ENCODE measurements around the gene DTX3L. TPM values are rescaled to one million over a fixed set of nuclear protein-coding genes. Genes with fewer than 3 reads are reported as not detected.

The DTX3L gene
- total and polyA plus RNA-seq, 2 experiments from 2014 or later: 10.6 to 27.2 TPM

DNA sequence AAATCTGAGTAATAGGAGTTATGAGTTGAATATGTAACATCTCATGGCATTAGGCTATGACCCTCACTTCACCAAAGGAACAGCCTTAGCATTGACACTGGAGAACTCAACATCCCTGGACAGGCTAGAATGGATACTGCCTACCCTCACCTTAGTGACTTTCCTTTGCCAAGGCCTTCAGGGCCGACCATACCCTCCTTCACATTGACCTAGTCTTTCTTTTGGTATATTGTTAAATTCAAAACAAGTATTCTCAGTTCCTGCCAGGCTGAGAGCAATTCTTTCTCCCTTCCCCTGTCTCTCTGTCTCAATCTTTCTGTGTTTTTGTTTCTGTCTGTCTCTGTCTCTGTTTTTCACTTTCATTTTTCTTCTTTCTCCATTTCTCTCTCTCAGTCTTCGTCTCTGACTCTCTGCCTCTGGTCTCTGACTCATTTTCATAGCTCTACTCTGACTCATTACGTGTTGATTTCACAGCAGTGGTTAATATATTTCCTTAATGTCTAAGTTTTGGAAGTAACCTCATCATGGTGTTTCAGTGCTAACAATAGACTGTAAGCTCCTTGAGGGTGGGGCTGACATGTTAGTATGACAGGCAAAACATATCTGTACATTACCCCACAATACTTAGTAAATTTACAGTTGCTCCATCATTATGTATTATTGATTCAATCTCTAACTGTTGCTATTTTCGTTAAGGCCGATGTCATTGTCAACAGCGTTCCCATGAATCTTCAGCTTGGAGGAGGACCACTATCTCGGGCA is 45.8 kb downstream of the DTX3L start:
- H4K20me1 ChIP-seq (ENCODE audit: insufficient read depth, poor library complexity, severe bottlenecking): no peaks in the 10 kb centered on the region
- H3K27me3 ChIP-seq: no peaks in the 10 kb centered on the region
- 88% methylated on average over 7 of the region's 7 CpGs for WGBS (ENCODE audit: low lambda C conversion rate, missing lambda C conversion rate)
- peak overlapping the region; percentile 33 for H3K27ac ChIP-seq
- no peak overlapping the region for H2AFZ ChIP-seq
- no peak overlapping the region for H3K4me2 ChIP-seq
- no peaks in the 10 kb centered on the region for H3K79me2 ChIP-seq
- DNase-seq (ENCODE audit: low spot score): no peak
- no peaks in the 10 kb centered on the region for H3K4me1 ChIP-seq (ENCODE audit: insufficient read depth)
- no peaks in the 10 kb centered on the region for H3K9me3 ChIP-seq (ENCODE audit: low read depth)
- H3K36me3 ChIP-seq (replicated peaks; ENCODE audit: insufficient read depth, low read depth): no peaks in the 10 kb centered on the region
- H3K9me2 ChIP-seq (replicated peaks; ENCODE audit: insufficient read depth): no peaks in the 10 kb centered on the region
- no peak overlapping the region for H3K4me3 ChIP-seq
- TF ChIP-seq EZH2phosphoT487 (IDR thresholded peaks at IDR 0.05; ENCODE audit: low read depth, severe bottlenecking, unreplicated experiment): no peak
- no peak for TF ChIP-seq EZH2 (IDR thresholded peaks at IDR 0.05; ENCODE audit: borderline replicate concordance)
- TF ChIP-seq, protein P1, sequence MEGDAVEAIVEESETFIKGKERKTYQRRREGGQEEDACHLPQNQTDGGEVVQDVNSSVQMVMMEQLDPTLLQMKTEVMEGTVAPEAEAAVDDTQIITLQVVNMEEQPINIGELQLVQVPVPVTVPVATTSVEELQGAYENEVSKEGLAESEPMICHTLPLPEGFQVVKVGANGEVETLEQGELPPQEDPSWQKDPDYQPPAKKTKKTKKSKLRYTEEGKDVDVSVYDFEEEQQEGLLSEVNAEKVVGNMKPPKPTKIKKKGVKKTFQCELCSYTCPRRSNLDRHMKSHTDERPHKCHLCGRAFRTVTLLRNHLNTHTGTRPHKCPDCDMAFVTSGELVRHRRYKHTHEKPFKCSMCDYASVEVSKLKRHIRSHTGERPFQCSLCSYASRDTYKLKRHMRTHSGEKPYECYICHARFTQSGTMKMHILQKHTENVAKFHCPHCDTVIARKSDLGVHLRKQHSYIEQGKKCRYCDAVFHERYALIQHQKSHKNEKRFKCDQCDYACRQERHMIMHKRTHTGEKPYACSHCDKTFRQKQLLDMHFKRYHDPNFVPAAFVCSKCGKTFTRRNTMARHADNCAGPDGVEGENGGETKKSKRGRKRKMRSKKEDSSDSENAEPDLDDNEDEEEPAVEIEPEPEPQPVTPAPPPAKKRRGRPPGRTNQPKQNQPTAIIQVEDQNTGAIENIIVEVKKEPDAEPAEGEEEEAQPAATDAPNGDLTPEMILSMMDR (IDR thresholded peaks at IDR 0.05; ENCODE audit: poor library complexity): no peak

DNA sequence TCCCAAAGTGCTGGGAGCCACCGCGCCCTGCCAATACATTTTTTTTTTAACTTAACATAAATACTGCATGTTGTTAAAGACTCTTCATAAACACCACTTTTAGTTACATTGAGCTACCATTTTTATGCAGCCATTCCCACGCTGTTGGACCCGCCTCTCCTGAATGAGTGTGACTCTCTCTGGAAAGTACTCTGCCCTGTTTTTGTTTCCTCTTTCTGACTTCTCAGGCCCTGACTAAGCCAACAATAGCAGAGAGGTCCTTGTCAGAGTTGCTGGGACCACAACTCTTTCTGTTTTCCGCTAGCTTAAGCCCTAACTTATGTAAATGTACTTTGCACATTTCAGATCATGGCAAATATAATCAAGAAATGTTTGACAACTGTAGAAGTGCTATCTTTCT is 48.6 kb downstream of the DTX3L start:
- Histone ChIP-seq H3K79me2 (no peaks in the 10 kb centered on the region), H3K4me1 (ENCODE audit: insufficient read depth) (no peaks in the 10 kb centered on the region), H3K9me3 (ENCODE audit: low read depth) (no peaks in the 10 kb centered on the region), H4K20me1 (ENCODE audit: insufficient read depth, poor library complexity, severe bottlenecking) (no peaks in the 10 kb centered on the region), H3K27ac (no peak overlapping the region), H3K4me2 (no peak overlapping the region), H2AFZ (no peak overlapping the region), H3K36me3 (replicated peaks; ENCODE audit: insufficient read depth, low read depth) (no peaks in the 10 kb centered on the region), H3K27me3 (no peaks in the 10 kb centered on the region), H3K9me2 (replicated peaks; ENCODE audit: insufficient read depth) (no peaks in the 10 kb centered on the region), H3K4me3 (no peak overlapping the region)
- TF ChIP-seq EZH2 (IDR thresholded peaks at IDR 0.05; ENCODE audit: borderline replicate concordance) (no peak), EZH2phosphoT487 (IDR thresholded peaks at IDR 0.05; ENCODE audit: low read depth, severe bottlenecking, unreplicated experiment) (no peak)
- TF ChIP-seq, protein P1 (IDR thresholded peaks at IDR 0.05; ENCODE audit: poor library complexity): no peak
- no peak for DNase-seq (ENCODE audit: low spot score)
- 95% methylated on average over 5 of the region's 5 CpGs for WGBS (ENCODE audit: low lambda C conversion rate, missing lambda C conversion rate)

DNA sequence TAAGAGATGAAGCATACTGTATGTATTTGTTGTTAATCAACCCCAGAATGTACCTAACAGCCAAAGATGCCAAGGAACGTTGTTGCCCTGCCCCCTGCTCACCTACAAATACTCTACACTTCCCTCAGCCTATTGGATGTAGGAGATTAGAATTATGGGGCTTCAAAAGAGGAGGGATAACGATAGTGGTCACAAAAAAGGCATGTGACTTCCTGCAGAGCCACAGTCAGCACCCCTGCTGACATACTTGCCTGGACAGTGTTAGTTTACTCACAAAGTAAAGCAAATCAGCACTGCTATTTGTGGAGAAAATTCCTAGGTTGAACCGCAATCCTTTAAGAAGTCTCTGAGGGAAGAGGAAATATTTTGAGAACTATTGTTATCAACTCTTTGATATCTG is 51.2 kb downstream of the DTX3L start:
- H4K20me1 ChIP-seq (ENCODE audit: insufficient read depth, poor library complexity, severe bottlenecking): no peaks in the 10 kb centered on the region
- no peaks in the 10 kb centered on the region for H3K27me3 ChIP-seq
- 36% methylated on average over 3 of the region's 3 CpGs for WGBS (ENCODE audit: low lambda C conversion rate, missing lambda C conversion rate)
- H3K4me1 ChIP-seq (ENCODE audit: insufficient read depth): no peaks in the 10 kb centered on the region
- no peak overlapping the region for H3K4me3 ChIP-seq
- TF ChIP-seq, protein P1 (IDR thresholded peaks at IDR 0.05; ENCODE audit: poor library complexity): no peak
- no peak for DNase-seq (ENCODE audit: low spot score)
- H3K27ac ChIP-seq: no peak overlapping the region
- no peaks in the 10 kb centered on the region for H3K79me2 ChIP-seq
- H3K4me2 ChIP-seq: no peak overlapping the region
- no peak overlapping the region for H2AFZ ChIP-seq
- no peaks in the 10 kb centered on the region for H3K36me3 ChIP-seq (replicated peaks; ENCODE audit: insufficient read depth, low read depth)
- no peaks in the 10 kb centered on the region for H3K9me3 ChIP-seq (ENCODE audit: low read depth)
- H3K9me2 ChIP-seq (replicated peaks; ENCODE audit: insufficient read depth): no peaks in the 10 kb centered on the region

Measured in hepatocyte (in vitro differentiated cells).